NCI-H345 treated with DMSO at 0.1 percent for 48 hours (cell line): ENCODE results near the gene CEP170.
"Not testable (repeated sequence)": the region's sequence is repeated elsewhere in the genome, so short reads cannot be mapped to it uniquely, and the experiment has no call there.

Source experiments
- DNase-seq: peaks from one replicate; lab custom pipeline; 2025; ENCODE audit not compliant: unreplicated experiment; lab: John Stamatoyannopoulos, UW

CEP170 gene

DNA sequence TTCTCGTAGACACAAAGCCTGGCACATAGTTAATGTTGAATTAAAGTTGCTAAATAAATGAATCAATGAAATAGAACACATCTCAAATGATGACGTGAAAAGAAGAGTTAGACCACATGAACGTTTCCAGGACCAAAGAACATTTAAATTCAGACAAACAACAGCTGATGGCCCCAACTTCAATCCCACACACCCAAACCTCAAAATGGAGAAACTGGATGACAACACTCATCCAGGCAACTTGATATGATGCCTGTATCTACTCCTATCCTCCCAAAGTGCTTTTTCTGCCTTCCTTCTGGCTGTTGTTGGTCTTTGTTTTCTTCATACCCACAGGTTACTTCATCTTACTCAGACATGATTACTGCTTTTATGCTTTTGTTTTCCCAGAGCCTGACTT, 71.9 kb downstream of the CEP170 start:
- DNase-seq = not testable (repeated sequence)

DNA sequence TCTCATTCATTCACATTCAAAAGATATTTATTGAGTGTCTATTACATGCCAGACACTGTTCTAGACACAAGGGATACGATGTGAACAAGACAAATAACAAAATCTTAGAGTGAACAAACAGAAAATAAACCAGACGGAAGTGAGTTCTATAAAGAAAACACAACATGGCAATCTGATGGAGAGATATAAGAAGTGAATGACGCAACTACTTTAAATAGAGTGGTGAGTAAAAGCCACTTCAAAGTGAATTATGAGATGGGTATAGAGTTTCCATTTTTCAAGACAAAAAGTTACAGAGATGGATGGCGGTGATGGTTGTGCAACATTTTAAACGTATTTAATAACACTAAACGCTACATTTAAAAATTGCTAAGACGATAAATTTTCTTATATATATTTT, 75.4 kb downstream of the CEP170 start:
- no peak for DNase-seq

DNA sequence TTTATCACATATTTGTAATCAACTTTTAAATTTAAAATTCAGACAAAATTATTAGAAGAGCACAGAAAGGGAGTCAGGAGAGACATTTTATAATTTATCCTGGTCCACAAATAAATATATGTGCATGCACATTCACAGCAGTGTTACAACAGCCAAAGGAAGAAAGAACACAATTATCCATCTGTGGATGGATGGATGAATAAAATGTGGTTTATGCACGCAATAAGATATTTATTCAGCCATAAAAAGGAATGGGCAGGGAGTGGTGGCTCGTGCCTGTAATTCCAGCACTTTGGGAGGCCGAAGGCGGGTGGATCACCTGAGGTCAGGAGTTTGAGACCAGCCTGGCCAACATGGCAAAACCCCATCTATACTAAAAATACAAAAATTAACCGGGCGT, 77.3 kb downstream of the CEP170 start:
- DNase-seq = not testable (repeated sequence)

DNA sequence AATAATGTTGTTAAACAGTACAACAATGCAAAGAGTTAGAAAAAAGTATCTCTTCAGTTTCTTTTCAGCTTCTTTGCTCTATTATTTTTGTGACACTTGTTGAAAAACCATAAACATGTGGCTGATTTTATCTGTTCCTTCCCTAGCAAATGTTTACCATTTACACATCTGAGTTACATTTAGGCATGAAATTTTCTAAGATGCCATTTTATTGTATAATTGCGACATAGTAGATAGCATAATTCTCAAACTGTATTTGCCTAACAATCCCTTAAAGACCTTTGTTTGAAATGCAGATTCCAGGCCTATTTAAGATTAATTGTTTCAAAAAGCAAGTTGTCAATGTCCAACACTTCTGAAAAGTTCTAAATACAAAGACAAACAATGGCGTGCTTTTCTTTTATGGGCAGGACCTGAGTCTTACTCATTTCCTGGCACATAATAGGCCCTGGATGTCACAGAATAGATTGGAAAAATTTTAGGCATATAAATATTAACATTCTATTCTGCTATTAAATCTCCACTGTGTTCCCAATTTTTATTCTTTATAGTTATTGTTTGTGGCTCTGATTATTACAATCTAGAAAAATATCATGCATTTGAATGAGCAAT, 81.2 kb downstream of the CEP170 start:
- DNase-seq = not testable (repeated sequence)

DNA sequence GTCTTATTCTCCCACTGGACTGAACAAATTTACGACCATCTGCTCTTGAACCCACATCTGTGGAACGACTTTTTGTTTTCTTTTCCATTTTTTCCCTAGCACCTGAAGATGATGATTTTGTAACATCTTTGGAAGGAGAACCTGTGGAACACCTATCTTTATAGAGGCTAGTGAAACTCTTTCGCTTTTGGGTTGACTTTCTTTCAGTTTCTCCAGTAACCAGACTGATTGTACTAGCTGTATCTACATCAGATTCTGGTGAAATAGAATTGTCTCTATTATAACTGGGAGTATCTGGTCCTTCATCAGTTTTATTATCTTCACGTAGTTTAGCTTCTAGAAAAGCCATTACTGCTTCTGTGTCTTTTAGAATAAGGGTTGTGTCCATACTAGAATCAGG, 90.2 kb downstream of the CEP170 start:
- DNase-seq = not testable (repeated sequence)

DNA sequence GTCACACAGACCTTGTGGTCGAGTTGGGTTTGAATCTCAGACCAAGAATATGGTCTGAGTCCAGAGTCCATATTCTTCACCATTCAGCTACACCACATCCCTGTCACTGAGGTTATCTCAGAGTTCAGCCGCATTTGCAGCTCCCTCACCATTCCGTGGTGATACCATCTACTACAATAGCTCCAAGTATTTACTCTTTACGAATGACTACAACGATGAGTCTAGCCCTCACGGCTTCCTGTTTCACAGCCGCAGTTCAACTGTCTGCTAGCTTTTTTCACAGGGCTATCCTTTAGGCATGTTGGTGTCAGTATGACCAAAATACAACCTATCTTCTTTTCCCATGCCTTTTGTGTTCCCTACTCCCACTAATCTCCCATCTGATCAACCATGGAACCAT, 104.2 kb downstream of the CEP170 start:
- DNase-seq = not testable (repeated sequence)

DNA sequence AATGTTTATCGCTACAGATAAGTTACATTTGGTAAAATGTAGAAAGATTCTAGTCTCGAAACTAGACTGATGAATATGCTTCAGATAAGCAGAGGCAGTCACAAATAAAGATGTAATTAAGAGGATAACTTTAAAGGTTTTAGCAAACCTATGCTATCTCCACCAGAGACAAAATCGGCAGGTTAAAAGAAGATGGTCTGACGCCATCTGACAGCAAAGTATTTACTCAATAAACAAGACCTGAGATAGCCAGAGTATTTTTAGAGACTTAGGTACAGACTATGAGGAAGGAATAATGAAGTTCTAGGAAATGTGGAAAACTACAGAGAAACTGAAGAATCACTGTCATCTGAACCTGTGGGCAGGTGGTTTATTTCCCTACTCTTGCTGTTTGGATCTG, 106.0 kb downstream of the CEP170 start:
- not testable (repeated sequence) for DNase-seq

DNA sequence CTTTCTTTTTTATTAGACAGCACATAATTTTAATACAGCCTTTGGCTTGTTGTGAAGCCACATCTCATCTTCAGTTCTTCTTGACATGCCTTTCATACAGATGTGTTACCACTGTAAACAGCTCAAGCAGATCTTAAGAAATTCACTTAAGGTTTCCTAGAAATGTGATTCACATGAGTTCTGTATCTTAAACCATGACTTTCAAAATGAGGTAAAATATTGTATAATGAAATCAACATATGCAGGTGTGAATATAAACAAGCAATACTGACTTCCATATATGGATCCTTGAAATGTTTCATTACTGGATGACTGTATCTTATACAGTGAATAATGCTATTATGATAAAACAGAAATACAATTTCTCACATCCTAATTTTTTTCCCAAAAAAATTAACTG, 107.7 kb downstream of the CEP170 start:
- DNase-seq = not testable (repeated sequence)

DNA sequence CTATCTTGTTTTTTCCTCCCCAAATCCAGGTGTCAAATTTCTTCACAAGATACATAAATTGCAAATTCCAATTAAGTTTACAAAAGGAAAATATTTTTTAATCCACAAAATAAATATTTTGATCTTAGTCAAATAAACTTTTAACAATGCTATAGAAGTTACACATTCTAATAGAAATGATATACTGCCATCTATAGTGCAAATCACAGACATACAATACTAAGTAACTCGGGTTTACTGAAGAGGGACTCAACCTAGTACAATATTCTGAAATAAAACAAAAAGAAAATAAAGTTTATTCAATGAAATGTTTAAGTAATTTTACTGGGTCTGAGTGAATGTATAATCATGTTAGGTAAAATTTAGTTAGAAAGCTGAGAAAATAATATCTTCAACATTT, 114.6 kb downstream of the CEP170 start:
- not testable (repeated sequence) for DNase-seq

DNA sequence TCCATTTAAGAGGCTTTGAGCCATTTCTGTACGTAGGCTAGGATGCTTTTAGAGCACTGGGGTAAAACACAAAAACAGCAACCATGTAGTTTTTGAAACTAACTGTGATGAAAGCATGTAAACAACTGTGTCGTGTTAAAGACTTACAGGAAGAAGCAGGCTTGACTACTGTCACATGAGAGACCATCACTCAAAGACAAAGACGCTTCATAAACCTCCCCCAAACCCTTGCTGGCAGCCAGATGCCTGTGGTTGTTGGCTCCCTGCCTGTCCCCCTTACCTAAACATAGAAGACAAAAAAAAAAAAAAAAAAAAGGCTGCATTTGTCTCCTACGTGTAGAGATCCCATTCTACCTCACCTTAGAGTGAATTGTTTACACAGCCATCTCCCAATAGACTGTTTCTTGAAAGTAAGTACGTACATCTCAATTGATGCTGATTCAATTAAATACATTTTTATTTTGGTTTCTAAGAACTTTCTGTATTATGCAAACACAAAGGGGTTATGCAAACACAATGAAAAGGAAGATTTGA, 132.1 kb downstream of the CEP170 start:
- peak; percentile 77 for DNase-seq

DNA sequence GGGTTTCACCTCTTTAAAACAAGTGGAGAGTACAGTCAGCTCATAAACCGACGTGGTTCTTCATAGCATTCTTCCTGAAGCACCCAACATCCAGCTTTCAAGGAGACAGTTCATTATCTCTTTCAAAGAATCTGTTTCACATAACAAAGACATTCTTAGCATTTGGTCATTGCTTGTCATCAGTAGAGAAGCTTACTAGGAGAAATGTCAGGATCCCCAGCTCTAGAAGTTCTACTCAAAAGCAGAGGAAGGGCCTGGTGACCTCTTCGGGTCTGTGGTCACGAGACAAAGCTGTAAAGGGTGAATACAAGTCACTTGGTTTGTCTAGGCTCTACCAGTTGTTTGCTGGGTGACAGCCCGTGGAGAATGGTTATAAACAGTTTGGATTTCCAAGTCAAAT, 133.1 kb downstream of the CEP170 start:
- DNase-seq = not testable (repeated sequence)

DNA sequence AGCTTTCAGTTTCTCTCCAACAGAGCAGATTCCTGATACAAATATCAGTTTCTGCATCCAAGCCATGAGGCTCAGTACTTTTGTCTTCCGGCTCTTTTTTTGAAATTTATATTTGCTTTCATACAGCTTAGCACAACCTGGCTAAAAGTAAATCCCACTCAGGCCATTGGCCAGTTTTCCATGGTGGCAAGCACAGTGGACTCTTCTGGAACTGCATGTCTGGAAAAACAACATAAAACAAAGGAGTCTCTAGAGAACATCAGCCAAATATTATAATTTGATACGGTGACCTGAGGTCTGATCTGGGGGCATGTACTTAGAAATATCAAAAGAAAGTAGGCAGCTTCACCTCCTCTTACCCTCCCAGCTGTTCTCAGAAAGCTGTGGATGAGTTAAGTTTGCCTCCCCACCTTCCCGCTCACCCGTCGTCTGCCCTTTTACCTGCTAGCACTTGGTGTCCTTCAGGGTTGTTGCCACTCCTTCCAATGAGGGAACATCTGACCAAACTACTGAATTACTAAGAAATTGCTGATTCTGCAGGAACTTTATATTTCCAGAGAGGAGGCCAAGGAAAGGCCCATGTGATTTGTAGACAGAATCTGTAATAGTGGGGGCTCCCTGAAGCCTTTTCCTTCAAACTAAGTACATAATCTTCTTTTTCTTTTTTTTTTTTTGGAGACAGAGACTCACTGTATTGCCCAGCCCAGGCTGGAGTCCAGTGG, 136.3 kb downstream of the CEP170 start:
- not testable (repeated sequence) for DNase-seq

DNA sequence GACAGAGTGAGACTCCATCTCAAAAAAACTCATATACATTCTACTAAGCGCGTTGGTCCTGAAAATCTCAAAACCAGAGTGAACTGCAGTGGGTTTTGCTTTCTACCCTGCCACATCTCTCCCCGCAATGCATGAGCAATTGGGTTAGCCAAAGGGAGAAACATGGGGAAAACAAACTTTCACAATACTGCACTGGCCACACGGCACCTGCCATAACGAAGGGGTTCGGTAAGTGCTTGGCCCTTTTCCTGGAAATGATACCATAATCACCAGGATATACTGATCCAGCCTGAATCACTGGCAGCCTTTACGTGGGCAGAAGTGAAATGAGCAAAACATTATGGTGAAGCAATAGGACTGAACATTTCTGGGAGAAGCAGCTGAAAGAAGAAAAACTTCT, 138.9 kb downstream of the CEP170 start:
- DNase-seq = not testable (repeated sequence)

DNA sequence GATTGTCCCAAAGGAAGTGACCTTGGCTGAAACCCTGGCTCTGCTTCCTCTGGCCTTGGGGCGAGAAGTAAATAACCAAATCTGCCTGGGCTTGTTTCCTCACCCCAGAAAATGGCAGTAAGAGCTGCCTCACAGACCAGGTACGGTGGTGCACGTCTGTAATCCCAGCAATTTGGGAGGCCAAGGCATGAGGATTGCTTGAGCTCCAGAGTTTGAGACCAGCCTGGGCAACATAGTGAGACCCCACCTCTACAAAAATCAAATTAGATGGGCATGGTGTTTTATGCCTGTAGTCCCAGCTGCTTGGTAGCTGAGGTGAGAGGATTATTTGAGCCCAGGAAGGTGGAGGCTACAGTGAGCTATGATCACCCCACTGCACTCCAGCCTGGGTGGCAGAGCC, 140.3 kb downstream of the CEP170 start:
- not testable (repeated sequence) for DNase-seq

DNA sequence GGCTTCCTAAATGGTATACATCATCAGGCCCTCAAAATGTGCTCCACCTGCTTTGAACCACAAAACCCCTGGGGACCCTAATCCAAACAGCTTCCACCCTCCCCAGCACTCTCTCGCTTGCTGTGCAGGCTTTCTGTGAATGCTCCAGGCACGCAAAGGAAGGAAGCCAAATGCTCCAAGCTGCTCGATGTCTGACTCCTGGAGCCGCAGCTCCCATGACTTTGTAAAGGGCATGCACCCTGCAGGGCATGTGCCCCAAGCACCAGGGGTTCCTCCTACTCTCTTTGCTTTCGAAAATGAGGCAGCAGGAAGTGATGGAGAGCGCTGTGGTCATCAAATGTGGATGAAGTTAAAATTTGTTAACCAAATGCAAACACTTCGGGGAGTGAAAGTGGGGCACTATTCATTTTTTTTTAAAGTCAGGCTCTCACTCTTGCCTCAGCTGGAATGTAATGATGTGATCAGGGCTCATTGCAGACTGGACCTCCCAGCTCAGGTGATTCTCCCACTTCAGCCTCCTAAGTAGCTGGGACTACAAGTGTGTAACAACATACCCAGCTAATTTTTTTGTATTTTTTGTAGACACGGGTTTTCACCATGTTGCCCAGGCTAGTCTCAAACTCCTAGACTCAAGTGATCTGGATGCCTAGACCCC, 140.9 kb downstream of the CEP170 start:
- peak; percentile 88 for DNase-seq

DNA sequence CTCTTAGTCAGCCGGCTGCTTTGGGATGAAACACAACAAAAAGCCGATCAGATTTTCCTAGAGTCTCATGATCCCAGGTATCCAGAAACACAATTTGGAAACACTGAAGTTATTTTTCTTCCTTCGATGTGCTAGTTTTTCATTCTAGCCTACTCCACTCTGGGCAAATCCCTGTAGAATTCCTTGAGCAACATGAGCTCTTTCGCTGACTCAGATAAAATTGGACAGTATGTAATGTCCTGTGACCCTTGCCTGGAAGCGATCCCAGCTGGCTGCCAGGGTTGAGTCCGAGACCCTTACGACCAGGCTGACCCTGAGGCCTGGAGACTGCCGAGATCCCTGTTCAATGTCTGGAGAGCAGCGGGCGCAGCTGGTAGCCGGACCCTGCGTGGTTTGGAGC, 147.9 kb downstream of the CEP170 start:
- DNase-seq = not testable (repeated sequence)

DNA sequence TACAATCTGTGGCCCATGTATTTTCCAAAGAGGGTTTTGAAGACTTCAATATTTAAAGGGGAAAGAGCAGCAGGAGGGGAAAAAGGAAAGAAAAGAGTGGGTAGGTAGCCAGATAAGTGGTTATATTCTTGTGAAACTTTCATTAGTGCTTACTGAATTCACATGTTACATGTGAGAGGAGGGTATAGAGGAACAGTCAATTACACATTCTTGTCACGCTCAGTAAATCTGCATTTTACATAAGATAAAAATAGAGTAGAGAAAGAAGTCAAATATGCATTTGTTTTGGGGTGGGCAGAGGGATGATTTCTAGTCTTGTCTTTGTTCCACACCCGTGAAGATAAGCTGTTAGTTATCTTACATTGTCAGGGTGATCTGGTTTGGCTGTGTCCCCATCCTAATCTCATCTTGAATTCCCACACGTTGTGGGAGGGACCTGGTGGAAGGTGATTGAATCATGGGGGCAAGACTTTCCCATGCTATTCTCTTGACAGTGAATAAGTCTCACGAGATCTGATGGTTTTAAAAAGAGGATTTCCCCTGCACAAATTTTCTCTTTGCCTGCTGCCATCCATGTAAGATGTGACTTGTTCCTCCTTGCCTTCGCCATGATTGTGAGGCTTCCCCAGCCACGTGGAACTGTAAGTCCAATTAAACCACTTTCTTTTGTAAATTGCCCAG, 149.3 kb downstream of the CEP170 start:
- DNase-seq = not testable (repeated sequence)

DNA sequence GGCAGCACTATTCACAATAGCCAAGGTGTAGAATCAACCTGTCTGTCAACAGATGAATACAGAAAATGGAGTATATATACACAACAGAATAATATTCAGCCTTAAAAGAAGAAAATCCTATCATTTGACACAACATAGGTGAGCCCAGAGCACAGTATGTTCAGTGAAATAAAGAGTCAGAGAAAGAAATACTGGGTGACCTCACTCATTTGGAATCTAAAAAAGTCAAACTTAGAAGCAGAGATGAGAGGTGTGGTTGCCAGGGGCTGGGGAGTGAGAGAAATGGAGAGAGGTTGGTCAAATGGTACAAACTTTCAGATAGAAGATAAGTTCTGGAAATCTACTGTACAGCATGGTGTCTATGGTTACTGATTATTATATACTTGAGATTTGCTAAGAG, 150.0 kb downstream of the CEP170 start:
- DNase-seq = not testable (repeated sequence)

DNA sequence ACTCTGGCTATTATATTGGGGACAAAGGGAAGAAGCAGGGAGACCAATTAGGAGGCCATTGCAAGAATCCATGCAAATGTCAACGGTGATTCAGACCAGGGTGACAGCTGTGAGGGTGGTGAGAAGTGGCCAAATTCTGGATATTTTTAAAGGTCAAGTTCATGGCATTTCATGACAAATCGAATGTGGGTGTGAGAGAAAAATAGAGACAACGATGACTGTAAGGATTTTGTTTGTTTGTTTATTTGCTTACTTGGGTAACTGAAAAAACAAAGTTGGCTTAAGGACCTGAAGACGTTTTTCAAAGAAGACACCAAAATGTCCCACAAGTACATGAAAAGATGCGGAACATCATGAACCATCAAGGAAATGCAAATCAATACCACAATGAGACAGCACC, 150.6 kb downstream of the CEP170 start:
- DNase-seq = not testable (repeated sequence)

DNA sequence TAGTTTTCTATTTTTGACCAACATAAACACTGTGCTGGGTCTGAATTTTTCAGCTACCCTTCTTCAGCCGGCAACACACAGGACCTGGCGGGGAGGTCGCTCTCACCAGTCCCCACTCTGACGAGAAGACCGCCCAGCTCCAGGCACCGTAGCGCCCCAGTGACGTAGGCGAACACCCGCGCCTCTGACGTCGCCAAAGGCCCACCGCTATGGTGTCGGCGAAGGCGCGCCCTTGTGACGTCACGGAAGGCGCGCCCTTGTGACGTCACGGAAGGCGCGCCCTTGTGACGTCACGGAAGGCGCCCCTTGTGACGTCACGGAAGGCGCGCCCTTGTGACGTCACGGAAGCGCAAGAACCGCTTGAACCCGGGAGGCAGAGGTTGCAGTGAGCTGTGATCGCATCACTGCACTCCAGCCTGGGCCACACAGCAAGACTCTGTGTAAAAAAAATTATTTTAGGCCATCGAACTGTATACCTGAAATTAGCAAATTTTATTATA, 153.5 kb downstream of the CEP170 start:
- DNase-seq = not testable (repeated sequence)

DNA sequence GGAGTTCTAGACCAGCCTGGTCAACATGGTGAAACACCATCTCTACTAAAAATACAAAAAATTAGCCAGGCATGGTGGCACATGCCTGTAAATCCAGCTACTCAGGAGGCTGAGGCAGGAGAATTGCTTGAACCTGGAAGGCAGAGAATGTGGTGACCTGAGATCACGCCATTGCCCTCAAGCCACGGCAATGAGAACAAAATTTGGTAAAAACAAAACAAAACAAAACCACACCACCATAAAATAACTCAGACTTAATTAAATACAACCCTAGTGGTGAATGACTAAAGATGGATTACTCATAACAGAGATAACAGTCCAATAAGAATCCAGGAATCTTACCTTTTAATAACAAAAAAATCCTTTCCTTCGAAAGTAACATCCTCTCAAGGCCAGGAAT, 167.7 kb downstream of the CEP170 start:
- DNase-seq = not testable (repeated sequence)
